OCI-LY3 (cell line): ENCODE results near the gene PALLD.

Source experiments
- EZH2phosphoT487 ChIP-seq: fragments of 200-600 bp; shearing (Covaris generic); IDR thresholded peaks from 2 replicates; pipeline ENCODE4 v1.6.1; 2018; ENCODE audit warnings: antibody characterized with exemption, mixed run types, low read depth
- TF ChIP-seq, protein P1 (sequence below): fragments of 200-600, 300-600 bp; sonication (generic); IDR thresholded peaks from 2 replicates; pipeline ENCODE4 v1.5.1; 2014; ENCODE audit warnings: antibody characterized with exemption, low read length, low read depth

DNA sequence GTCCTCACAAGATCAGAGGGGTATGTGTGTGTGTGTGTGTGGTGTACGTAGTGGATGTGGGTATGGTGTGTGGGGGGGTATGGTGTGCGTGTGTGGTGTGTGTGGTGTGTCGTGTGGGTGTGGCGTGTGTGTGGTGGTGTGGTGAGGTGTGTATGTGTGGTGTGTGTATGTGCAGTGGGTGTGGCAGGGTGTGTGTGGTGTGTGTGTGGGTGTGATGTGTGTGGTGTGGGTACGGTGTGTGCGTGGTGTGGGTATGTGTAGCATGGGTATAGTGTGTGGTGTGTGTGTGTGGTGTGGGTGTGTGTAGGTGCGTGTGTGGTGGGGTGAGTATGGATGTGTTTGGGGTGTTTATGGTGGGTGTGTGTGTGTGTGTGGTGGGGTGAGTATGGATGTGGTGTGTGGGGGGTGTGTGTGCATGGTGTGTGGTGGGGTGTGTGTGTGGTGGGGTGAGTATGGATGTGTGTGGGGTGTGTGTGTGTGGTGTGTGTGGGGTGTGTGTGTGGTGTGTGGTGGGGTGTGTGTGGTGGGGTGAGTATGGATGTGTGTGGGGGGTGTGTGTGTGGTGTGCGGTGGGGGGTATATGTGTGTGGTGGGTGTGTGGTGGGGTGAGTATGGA, 182.0 kb downstream of the PALLD start:
- TF ChIP-seq, protein P1, sequence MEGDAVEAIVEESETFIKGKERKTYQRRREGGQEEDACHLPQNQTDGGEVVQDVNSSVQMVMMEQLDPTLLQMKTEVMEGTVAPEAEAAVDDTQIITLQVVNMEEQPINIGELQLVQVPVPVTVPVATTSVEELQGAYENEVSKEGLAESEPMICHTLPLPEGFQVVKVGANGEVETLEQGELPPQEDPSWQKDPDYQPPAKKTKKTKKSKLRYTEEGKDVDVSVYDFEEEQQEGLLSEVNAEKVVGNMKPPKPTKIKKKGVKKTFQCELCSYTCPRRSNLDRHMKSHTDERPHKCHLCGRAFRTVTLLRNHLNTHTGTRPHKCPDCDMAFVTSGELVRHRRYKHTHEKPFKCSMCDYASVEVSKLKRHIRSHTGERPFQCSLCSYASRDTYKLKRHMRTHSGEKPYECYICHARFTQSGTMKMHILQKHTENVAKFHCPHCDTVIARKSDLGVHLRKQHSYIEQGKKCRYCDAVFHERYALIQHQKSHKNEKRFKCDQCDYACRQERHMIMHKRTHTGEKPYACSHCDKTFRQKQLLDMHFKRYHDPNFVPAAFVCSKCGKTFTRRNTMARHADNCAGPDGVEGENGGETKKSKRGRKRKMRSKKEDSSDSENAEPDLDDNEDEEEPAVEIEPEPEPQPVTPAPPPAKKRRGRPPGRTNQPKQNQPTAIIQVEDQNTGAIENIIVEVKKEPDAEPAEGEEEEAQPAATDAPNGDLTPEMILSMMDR = no peak
- TF ChIP-seq EZH2phosphoT487 = no peak
